ENCODE data around the gene SMG6. TPM values are rescaled to one million over a fixed set of nuclear protein-coding genes. Genes with fewer than 3 reads are reported as not detected.
A peak's percentile ranks its signal among the peaks of the same experiment; 100 is the strongest.

SMG6 gene
- total and polyA plus RNA-seq, 7 donors: 11.1 to 38.8 (median 22.9) TPM

GRCh38 chr17:2033153-2033552 is 270.4 kb downstream of the SMG6 start:
- TF ChIP-seq POLR2A (IDR thresholded peaks at IDR 0.05) (no peak), POLR2AphosphoS5 (IDR thresholded peaks at IDR 0.05) (no peak), EP300 (IDR thresholded peaks at IDR 0.05) (no peak)
- TF ChIP-seq, protein P1, sequence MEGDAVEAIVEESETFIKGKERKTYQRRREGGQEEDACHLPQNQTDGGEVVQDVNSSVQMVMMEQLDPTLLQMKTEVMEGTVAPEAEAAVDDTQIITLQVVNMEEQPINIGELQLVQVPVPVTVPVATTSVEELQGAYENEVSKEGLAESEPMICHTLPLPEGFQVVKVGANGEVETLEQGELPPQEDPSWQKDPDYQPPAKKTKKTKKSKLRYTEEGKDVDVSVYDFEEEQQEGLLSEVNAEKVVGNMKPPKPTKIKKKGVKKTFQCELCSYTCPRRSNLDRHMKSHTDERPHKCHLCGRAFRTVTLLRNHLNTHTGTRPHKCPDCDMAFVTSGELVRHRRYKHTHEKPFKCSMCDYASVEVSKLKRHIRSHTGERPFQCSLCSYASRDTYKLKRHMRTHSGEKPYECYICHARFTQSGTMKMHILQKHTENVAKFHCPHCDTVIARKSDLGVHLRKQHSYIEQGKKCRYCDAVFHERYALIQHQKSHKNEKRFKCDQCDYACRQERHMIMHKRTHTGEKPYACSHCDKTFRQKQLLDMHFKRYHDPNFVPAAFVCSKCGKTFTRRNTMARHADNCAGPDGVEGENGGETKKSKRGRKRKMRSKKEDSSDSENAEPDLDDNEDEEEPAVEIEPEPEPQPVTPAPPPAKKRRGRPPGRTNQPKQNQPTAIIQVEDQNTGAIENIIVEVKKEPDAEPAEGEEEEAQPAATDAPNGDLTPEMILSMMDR (IDR thresholded peaks at IDR 0.05): no peak
- H3K27ac ChIP-seq: no peak overlapping the region
- DNase-seq: no peak
- H3K36me3 ChIP-seq: peaks cover 0 to 41% (median 23%) of the 10 kb centered on the region in 4 donors
- H3K4me1 ChIP-seq: peaks cover 0 to 30% (median 21%) of the 10 kb centered on the region in 4 donors
- intact Hi-C loops (cut with DNase I): no loop called here
- H3K27me3 ChIP-seq: peaks cover 0 to 14% (median 0%) of the 10 kb centered on the region in 3 donors
- no peak overlapping the region for H3K4me3 ChIP-seq
- 94 to 96% methylated on average over 7 of the region's 7 CpGs for WGBS, 2 donors
- no peaks in the 10 kb centered on the region for H3K9me3 ChIP-seq

DNA sequence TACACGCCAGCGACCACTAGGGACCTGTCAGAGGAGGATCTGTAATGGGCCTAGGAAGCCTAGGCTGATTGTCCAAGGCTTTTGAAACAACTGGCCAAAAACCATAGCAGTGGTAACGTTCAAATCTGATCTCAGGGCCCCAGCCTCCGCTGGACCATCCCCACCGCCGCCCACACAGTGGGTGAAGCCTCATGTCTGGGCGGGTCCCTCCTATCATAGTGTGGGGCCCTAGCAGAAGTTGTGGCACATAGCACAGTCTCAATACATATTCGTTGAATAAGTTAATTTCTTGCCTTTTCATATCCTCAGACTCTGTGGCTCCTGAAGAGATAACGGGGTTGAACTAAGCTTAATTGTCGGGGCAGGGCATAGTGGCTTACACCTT is 272.8 kb downstream of the SMG6 start:
- WGBS, 2 donors: 19 to 25% methylated on average over 10 of the region's 10 CpGs
- TF ChIP-seq, protein P1 (IDR thresholded peaks at IDR 0.05): peak in 2 of 4 experiments; percentile 23 to 37
- TF ChIP-seq POLR2AphosphoS5 (IDR thresholded peaks at IDR 0.05): no peak
- intact Hi-C loops (cut with DNase I): no loop called here
- Histone ChIP-seq H3K36me3 (peaks cover 0 to 17% (median 7%) of the 10 kb centered on the region in 4 donors), H3K4me3 (peak overlapping the region; percentile 65 to 93 (median 82)), H3K27me3 (peaks cover 4 to 38% (median 13%) of the 10 kb centered on the region in 3 donors), H3K9me3 (no peaks in the 10 kb centered on the region), H3K27ac (peak overlapping the region; percentile 63 to 85 (median 78)), H3K4me1 (peaks cover 0 to 35% (median 28%) of the 10 kb centered on the region in 4 donors)
- DNase-seq: no peak

GRCh38 chr17:2029911-2030778 is 273.4 kb downstream of the SMG6 start, which contains the start of gene DPH1:
Gene DPH1, plus strand, starts transcription at chr17:2030153. Its CDS starts 17 bp downstream, at chr17:2030170.
- WGBS, 2 donors: 2% methylated on average over 59 of the region's 59 CpGs
- Histone ChIP-seq H3K4me3 (peak within 1 kb of the TSS; percentile 65 to 93 (median 82)), H3K27me3 (peaks cover 4 to 44% (median 18%) of the 10 kb centered on the region in 3 donors), H3K27ac (peak within 1 kb of the TSS; percentile 63 to 85 (median 78)), H3K4me1 (peaks cover 0 to 41% (median 33%) of the 10 kb centered on the region in 4 donors), H3K9me3 (no peaks in the 10 kb centered on the region), H3K36me3 (peaks cover 0 to 11% (median 6%) of the 10 kb centered on the region in 4 donors)
- TF ChIP-seq POLR2AphosphoS5 (IDR thresholded peaks at IDR 0.05) (peak; percentile 47 to 84 (median 76)), EP300 (IDR thresholded peaks at IDR 0.05) (no peak), POLR2A (IDR thresholded peaks at IDR 0.05) (peak in 1 of 2 donors; percentile 33)
- TF ChIP-seq, protein P1 (IDR thresholded peaks at IDR 0.05): no peak
- DNase-seq: peak; percentile 92
- intact Hi-C loops (cut with DNase I): no loop called here

DNA sequence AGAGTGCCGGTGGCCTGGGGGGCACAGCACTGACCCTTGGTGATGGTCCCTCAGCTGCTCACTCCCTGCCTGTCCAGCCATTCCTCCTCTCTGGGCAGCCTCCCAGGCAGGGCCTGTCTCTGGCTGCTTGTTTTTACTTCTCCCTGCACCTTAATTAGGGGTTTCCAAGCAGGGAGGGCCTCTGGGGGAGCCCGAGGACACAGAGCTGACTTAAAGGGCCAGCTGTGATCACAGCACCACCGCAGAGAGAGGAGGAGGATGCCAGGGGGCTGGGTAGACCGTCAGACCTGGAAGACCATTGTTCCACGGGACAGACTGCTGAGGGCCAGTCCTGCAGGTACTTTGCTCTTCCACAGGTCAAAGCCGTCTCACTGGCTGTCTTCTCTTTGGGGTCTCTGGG is 274.8 kb downstream of the SMG6 start:
- Histone ChIP-seq H3K36me3 (peaks cover 0 to 4% (median 2%) of the 10 kb centered on the region in 4 donors), H3K27me3 (peaks cover 18 to 58% (median 32%) of the 10 kb centered on the region in 3 donors), H3K9me3 (no peaks in the 10 kb centered on the region), H3K27ac (no peak overlapping the region), H3K4me1 (peaks cover 0 to 55% (median 45%) of the 10 kb centered on the region in 4 donors), H3K4me3 (no peak overlapping the region)
- intact Hi-C loops (cut with DNase I): no loop called here
- WGBS, 2 donors: 43 to 63% methylated on average over 6 of the region's 6 CpGs
- DNase-seq: no peak
- no peak for TF ChIP-seq EP300 (IDR thresholded peaks at IDR 0.05)
- no peak for TF ChIP-seq POLR2AphosphoS5 (IDR thresholded peaks at IDR 0.05)
- TF ChIP-seq, protein P1 (IDR thresholded peaks at IDR 0.05): no peak
- TF ChIP-seq POLR2A (IDR thresholded peaks at IDR 0.05): no peak

Measured in sigmoid colon (tissue), 7 donors.